LoVo (cell line): ENCODE data around the gene ADO.

ENCODE experiments used
- DNase-seq: peaks from one replicate; pipeline ENCODE4 v3.0.0-alpha.2; 2016; ENCODE audit warnings: low spot score

ADO gene

DNA sequence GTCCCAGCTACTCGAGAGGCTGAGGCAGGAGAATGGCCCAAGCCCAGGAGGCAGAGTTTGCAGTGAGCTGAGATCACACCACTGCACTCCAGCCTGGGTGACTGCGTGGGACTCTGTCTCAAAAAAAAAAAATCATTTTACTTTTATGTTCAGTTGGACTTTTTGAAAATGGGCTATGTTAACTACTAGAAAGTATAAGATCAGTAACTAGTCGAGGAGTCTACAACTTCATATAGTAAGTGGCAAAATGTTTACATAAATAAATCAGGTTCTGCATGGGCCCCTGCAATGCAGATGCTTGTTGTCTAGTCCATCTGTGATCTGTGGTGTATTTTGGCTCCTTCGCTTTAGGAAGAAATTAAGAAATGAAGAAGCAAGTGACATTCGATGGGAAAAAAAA lies 12.3 kb upstream of the ADO start:
- DNase-seq: no peak

DNA sequence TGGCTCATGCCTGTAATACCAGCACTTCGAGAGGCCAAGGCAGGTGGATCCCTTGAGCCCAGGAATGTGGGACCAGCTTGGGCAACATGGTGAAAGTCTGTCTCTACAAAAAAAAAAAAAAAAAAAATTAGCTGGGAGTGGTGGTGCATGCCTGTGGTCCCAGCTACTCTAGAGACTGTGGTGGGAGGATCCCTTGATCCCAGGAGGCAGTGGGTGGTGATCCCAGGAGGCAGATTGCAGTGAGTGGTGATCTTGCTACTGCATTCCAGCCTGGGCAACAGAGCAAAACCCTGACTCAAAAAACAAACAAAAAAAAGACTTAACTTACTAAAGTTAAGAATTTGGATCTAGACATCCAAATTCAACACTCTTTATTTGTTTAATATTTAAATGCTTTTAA lies 10.2 kb upstream of the ADO start:
- no peak for DNase-seq

DNA sequence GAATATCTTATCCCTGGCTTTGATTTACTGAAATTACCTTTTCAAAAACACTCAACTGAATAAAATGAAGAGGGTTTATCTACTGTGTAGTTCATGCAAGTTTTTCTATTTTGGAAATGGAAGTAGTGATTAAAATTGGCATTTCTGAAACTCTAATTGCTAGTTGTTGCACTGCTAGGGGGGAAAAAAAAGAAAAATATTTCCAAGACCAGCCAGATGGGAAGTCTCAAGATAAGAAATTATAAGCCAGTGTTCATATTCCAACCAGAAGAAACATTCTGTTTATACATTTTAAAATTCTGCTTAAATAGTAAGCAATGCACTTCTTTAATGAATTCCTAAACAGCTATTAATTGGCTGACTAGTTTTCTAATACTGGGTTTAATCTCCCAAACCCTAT lies 9.4 kb upstream of the ADO start:
- DNase-seq: no peak

DNA sequence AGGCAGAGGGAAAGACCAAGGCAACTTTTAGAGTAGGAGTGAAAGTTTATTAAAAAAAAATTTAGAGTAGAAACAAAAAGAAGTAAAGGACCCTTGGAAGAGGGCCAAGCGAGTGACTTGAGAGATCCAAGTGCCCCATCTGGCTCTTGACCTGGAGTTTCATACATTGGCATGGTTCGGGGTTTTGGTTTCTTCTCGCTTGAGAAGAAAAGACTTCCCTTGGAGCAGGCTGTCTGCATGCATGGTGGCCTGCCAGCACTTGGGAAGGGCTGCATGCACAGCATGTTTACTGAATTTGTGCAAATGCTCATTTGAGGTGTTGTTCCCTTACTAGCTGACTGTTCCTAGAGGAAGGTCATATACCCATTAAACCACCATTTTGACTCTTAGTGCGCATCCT lies 8.8 kb upstream of the ADO start:
- DNase-seq: no peak

DNA sequence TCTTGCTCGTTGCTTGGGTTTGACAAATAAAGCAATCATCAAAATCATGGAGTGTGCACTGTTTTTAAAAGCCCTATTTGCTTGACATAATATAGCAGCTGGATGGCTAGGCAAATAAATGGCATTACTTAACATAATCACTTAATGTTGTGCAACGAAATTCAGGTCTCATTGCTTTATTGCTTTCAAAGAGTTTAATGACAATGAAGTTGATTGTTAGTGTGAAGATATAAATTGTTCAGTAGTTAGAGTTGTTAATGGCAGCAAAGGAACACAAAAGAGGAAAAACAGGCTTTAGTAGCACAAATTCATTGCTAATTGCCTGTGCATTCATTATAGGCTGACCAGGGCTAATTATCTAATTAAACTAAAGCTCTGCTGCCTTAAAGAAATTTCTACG lies 7.6 kb upstream of the ADO start:
- DNase-seq: no peak

DNA sequence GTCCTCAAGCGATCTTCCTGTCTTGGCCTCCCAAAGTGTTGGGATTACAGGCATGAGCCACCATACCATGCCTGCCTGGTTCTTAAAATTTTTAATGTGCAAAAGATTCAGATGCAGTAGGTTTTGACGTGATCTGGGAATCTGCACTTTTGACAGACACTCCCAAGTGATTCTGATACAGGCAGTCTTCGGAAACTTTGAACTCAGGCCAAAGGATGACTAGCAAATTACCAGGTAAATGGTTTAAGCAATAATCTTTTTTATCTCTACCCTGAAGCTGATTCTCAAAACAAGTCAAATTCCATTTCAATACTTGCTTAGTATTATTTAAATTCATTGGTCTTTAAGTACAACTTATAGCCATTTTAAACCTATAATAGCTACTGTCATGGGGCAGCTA lies 2.6 kb upstream of the ADO start:
- DNase-seq: no peak

DNA sequence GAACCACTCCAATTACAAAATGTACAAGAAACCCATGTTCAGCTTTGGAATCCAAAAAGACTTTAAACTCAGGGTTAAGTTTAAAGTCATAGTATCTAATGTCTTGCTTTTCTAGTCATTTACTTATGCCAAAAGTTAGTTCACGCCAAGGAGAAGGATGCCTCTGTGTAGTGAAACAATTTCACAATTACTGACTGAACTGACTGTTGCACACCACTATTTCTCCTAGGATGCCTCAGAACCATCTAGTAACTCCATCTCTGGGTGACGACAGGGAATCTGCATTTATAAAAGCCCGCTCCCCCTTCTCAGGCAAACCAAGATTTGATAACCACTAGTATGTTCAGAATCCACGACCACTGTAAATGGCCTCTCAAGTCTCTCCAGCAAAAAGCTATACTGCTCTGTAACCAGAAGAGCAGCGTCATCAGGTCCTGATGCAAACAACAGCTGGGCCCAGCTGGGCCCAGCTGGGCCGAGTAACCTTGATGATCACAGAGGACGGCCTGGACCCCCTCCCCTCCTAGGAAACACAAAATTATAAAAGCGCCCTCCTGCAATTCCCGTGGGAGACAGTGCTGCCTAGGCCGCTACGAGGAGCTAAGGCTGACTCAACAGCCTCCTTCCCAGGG lies 680 bp upstream of the ADO start:
- no peak for DNase-seq

DNA sequence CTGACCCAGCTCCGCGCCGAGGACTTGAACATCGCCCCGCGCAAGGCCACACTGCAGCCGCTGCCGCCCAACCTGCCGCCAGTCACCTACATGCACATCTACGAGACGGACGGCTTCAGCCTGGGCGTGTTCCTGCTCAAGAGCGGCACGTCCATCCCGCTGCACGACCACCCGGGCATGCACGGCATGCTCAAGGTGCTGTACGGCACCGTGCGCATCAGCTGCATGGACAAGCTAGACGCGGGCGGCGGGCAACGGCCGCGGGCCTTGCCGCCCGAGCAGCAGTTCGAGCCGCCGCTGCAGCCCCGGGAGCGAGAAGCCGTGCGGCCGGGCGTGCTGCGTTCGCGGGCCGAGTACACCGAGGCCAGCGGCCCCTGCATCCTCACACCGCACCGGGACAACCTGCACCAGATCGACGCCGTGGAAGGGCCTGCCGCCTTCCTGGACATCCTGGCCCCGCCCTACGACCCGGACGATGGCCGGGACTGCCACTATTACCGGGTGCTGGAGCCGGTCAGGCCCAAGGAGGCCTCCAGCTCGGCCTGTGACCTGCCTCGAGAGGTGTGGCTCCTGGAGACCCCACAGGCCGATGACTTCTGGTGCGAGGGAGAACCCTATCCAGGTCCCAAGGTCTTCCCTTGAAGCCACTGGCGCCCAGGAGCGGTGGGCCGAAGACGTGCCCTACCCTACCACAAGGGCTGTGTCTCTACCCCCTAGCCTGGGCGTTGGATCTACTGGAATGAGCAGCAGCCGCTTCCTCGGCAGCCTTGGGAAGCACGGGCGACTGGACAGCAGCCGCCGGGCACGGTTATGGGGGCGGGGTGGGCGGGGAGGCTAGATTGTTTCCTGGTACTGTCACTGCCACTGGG lies 945 bp downstream of the ADO start:
- DNase-seq: peak; percentile 22

DNA sequence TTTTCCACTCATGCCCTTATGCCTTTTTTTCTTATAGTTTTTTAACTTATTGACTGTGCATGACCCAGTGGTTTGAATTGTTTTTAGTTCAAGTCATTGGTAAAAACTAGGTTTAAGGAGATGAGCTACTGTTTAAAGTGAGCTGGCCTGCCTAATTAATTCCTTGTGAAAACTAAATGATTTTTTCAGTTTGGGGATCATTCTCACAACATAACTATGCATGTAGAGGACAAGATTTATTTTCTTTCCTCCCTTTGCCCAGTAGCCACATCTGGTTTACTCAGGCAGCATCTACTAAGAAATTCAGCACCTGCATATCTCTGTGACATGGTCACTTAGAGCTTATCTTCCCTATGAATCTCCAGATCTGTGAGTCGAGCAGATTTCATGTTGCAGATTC lies 1.7 kb downstream of the ADO start:
- DNase-seq: no peak

DNA sequence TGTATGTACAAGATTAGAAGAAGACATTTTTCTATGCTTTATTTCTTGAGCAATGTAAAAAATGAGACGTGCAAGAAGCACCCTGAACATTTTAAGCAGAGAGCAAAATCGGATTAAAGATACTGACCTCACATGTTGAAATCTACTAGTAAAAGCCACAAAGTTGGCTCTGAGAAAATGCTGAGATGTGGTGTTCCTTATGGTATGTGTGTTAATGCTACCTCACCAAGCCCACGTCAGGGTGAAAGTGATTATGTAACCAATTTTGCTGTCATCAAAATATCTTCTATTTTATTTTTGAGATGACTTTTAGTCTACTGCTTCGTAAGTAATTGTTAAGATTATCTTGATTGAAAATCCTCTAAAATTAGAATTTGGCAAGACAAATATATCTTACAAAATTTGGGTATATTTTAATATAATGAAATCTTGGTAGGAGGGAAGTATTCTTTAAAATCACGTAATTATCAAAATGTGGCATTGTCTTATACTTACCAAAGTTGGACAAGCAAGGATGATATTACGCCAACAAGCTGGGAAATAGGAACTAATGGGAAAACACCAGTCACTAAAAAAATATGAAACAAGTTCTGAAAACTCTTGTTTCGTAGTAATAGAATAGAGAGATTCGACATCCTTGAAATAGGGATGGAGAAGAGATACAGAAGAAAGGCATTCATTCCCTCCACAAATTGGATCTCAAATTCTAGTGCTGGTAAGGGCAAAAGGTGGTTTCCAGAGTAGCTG lies 5.8 kb downstream of the ADO start:
- DNase-seq: no peak

DNA sequence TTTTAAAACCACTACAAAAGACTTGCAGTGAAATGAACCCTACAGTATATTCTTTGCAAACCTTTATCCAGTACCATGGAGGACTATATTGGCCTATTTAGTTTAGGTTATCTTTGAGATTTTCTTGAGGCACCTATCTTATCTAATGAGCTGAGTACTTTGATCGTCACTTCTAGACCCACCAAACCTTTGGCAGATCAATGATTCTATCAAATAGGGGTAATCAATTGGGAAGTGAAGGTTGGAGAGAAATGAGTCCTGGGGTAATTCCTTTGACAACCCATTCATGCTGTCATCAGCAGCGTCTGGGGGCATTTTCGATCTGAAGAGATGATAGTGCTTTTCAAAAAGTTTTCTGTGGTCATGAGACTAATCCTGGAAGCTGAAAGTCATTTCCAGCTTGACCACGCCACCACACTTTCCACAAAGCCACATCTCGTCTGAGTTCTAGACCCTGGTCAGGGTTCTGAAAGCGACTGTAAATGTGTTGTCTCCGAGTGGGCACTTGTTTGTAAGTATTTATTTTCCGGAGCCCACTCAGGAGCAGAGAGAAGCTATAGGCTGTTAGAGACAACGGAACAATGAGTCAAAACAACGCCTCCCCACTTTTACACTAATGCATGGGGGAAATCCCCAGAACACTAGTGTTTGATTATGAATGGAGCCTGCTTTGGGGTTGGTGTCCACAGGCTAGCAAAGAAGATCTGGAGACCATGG lies 6.8 kb downstream of the ADO start:
- no peak for DNase-seq

DNA sequence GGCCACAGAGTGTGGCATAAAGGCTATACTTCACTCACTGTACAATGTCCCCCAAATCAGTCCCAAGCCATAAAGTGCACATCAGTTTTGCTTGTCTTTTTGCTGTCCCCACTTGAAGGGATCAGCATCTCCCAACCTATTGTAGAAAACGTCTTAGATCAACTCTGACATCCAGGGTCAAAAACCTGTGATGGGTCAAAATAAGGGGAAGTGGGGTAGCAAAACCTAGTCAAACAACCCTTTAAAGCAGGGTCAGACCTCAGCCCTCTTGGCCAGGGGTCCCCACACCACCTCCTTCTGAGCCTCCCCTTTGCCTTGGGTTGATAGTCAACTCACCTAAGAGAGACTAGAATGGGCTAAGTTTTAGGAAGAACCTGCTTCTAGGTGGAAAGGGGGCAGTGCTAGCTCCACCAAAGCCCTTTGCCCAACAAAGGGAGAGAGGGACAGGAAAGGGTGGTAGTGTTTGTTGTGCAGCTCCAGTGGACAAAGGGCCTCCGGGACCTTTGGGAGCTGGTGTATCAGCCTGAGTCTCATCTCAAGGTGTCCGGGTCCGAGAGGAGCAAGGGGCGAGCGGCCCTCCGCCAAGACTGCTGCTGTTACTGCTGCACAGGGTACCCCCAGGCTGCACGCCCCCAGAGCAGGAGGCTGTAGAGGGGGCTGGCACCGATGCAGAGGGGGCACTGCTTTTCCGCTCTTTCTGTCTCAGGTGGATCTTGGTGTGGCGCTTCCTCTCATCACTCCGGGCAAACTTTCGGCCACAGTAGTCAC lies 8.3 kb downstream of the ADO start:
- no peak for DNase-seq

DNA sequence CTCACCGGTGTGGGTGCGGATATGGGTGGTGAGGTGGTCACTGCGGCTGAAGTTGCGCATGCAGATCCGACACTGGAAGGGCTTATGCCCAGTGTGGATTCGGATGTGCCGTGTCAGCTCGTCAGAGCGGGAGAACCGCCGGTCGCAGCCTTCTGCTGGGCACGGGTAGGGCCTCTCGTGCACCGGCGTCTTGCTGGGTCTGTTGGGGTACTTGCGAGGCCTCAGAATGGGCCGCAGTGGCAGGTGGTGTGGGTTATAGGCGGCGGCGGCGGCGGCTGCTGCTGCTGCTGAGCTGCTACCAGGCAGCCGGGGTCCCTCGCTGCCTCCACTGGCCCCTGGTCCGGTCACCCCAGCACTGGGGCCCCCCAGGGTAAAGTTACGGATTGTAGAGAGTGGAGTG lies 8.9 kb downstream of the ADO start:
- DNase-seq: no peak

DNA sequence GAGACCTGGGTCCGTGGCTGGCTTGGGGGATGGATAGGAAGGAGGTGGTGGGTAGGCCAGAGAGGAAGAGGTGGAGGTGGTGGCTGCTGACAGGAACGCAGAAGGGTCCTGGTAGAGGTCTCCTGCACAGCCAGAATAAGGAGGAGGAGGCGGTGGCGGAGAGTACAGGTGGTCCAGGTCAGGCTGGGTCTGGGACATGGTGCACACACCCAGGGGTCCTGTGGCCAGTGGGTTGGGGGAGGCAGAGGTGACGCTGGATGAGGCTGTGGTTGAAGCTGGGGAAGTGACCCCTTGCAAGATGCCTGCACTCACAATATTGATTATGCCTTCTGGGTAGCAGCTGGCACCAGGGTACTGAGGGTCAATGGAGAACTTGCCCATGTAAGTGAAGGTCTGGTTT lies 9.5 kb downstream of the ADO start:
- no peak for DNase-seq

DNA sequence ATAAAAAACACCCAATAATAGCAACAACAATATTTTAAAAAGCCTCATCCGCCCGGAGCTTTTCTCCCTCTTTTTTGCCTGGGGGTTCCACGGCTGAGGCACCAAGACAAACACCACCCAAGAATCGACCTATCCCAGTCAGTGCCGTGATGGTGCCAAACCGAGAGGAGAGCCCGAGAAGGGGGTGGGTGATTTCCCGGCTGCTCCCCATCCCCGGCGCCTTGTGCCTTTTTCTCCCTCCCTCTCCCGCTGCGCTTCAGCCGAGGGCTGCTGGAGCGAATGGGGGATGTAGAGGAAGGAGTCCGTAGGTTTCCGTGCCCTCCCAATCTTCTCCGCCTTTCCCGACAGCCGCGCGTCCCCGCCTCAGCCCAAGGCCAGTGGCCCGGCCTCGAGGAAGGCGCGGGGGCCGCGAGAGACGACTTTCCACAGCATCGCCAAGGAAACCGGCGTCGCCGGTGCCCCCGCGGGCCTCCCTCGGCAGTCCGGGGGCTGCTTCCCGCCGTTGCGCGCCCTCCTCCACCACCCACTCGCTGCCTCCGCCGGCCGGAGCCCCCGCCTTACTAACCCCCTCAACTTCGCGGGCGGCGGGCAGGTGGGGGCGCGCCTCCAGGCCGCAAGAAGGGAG lies 10.3 kb downstream of the ADO start:
- DNase-seq: no peak

DNA sequence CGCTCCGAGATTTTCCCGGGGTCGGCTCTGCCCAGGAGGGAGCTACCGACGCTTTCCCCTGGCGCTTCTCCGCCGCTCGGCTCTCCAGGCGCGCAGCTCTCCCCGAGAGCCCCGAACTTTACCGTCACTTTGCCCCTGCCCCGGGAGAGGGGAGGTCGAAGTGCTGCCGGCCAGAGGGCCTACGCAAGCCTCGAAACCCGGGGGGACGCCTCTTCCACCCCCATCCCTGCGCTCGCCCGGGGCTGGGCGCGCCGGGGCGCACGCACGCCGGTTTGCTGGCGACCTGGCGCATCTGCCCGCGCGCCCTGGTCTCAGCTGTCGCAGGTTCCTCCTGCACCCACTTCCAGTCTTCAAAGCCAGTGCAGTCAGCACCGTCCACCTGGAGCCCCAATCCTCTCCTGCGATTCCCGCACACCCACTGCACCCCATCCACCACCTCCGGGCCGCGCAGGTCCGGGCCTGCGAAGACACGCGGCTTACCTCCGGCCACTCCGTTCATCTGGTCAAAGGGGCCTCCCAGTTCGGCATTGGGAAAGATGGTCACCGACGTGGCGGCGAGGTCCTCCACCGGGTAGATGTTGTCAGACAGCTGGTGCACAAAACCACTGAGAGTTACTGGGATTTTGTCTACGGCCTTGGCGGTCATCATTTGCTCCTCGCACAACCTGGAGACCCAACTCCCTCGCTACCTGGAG lies 11.0 kb downstream of the ADO start:
- DNase-seq: no peak

DNA sequence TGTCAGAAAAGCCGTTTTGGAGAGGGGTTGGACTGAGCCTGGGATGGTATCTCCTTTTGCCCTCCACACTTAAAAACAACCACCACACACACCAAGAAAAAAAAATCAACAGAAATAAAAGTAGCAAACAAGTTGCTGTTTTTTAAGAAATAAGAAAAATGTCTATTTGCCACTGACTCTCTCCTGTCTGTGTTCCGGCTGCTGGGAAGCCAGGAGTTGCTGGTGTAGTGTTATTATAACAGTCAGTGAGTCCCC lies 11.5 kb downstream of the ADO start:
- DNase-seq: no peak

DNA sequence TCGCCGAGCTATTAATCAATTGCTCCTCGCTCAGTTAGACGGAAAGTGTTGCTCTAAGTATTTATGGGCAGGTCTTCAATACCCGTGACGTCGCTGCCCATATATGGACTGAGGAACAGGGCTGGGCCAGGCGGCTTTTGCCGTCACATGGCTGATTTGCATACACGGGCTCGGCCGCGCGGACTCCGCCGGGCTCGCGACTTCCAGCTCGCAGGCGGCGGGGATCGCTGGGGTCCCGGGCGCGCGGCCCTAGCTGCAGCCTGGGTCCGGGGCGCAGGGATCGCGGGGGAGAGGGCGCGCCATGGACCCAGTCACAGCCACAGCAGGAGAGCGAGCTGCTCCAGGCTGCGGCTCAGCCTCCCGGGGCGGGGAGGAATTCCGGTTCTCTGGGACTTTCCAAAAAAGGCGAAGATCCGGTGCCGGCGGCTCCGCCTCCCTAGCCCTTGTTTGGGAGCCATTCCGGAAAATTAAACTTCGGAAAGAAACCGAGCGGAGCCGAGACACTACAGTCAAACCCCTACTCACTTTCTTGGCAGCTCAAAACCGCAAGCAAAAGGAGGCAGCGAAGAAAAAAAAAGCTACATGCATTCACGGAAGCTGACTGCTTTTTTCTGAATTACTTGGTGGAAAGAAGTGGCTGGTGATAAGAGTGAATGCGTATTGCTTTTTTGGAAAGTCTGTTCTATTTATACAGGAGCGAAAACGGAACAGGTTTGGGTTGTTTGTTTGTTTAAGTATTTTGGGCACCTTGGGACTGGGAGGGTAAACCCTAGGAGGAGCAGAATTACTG lies 12.0 kb downstream of the ADO start, which contains the start of gene EGR2:
Gene EGR2, minus strand, starts transcription at position 36 of the 790 bp plus-strand sequence. CDS start 337 bp downstream, outside the sequence.
- DNase-seq: peak; percentile 90

DNA sequence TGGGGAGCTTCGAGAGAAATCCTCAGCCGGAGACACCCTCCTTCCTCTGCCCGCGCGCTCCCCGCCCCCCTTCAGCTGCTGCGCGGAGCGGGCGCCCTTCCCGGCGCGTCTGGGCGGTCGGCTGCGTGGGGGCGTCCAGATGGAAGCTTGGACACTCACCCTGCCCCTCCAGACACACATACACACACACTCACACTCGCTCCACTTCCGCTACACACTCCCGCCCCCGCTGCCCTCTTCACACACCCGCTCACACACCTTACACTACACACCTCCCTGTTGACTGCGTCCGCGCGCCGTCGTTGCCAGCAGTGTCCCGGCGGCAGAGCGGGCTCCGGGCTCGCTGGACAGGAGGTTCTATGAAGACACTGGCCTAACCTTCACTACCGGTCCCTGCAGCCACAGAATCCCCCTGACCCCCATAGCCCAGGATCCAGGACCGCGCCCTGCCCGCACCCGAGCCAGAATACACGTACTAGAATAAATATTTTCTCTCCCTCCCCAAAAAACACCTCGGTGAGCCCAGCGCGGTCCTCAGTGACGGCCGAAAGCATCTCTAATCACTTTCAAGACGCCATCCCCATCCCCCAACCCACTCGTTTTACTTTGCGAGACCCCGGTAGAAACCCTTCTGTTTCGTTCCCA lies 12.7 kb downstream of the ADO start:
- peak; percentile 12 for DNase-seq
